GM12873 (cell line): ENCODE results near the gene ABCA13.

Source experiments
- CTCF ChIP-seq: IDR thresholded peaks from 2 replicates; pipeline ENCODE4 v1.5.1; 2012; ENCODE audit warnings: low read depth, mild to moderate bottlenecking, moderate library complexity, low read length, control low read depth; ENCODE audit not compliant: insufficient read depth; ENCODE audit errors: missing control alignments

ABCA13 gene

GRCh38 chr7:48158404-48158803, 12.9 kb upstream of the ABCA13 start:
- TF ChIP-seq CTCF = no peak

GRCh38 chr7:48161407-48162125, 9.7 kb upstream of the ABCA13 start:
- no peak for TF ChIP-seq CTCF

GRCh38 chr7:48165157-48165556, 6.1 kb upstream of the ABCA13 start:
- TF ChIP-seq CTCF = no peak

- no peak for TF ChIP-seq CTCF
Measured at GRCh38 chr7:48168159-48168558, 3.1 kb upstream of the ABCA13 start.

- no peak for TF ChIP-seq CTCF
Measured at GRCh38 chr7:48170506-48170905, 752 bp upstream of the ABCA13 start.

- TF ChIP-seq CTCF = no peak
Measured at GRCh38 chr7:48173313-48173712, 2.1 kb downstream of the ABCA13 start.

- no peak for TF ChIP-seq CTCF
Measured at GRCh38 chr7:48173756-48174382, 2.6 kb downstream of the ABCA13 start.
